HL-60 (cell line): ENCODE data around the gene YY1.

Experiments used
- TF ChIP-seq, protein P1 (sequence below): IDR thresholded peaks from one replicate; pipeline ENCODE4 v1.5.1; 2011; ENCODE audit warnings: low read length, control low read depth, inconsistent platforms; ENCODE audit not compliant: insufficient read depth
- TF ChIP-seq, protein P2 (sequence below): IDR thresholded peaks from 2 replicates; pipeline ENCODE4 v1.6.1; 2012; ENCODE audit warnings: low read depth; ENCODE audit not compliant: insufficient replicate concordance

DNA sequence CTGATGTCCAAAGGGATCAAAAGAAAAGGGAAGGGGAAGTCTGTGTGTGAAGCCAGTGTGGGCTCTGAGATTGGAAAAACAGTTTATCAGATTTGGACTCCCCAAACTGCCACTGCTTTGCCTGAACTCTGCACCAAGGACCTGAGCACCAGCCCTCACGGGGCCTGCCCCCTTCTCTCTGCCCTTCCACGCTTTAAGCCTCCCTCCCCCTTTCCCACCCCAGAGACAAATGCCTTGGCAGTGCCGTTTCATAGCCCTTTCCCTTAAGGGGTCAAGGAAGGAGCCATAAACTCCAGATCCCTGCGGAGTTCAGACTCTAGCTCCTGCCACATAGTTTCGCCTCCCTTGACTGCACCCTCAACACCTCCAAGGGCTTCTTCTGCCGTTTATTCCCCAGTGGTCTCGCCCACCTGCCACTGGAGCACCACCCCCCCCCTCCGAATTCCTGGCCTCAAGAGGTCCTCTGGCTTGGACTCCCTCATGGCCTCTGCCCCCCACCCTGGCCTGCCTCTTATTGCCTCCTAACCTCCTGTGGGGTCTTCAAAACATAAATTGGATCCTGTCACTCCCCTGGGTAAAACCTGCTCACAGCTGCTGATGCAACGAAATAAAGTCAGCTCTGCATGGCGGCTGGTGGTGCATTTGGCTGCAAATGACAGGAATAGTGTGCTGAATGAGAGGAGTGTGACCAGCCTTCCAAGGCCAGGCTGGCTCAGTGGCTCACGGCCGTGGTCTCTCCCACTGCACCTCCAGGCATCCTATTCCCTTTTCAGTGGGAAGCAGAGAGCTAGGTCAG lies 48.5 kb downstream of the YY1 start:
- TF ChIP-seq, protein P1, sequence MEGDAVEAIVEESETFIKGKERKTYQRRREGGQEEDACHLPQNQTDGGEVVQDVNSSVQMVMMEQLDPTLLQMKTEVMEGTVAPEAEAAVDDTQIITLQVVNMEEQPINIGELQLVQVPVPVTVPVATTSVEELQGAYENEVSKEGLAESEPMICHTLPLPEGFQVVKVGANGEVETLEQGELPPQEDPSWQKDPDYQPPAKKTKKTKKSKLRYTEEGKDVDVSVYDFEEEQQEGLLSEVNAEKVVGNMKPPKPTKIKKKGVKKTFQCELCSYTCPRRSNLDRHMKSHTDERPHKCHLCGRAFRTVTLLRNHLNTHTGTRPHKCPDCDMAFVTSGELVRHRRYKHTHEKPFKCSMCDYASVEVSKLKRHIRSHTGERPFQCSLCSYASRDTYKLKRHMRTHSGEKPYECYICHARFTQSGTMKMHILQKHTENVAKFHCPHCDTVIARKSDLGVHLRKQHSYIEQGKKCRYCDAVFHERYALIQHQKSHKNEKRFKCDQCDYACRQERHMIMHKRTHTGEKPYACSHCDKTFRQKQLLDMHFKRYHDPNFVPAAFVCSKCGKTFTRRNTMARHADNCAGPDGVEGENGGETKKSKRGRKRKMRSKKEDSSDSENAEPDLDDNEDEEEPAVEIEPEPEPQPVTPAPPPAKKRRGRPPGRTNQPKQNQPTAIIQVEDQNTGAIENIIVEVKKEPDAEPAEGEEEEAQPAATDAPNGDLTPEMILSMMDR: no peak
- TF ChIP-seq, protein P2, sequence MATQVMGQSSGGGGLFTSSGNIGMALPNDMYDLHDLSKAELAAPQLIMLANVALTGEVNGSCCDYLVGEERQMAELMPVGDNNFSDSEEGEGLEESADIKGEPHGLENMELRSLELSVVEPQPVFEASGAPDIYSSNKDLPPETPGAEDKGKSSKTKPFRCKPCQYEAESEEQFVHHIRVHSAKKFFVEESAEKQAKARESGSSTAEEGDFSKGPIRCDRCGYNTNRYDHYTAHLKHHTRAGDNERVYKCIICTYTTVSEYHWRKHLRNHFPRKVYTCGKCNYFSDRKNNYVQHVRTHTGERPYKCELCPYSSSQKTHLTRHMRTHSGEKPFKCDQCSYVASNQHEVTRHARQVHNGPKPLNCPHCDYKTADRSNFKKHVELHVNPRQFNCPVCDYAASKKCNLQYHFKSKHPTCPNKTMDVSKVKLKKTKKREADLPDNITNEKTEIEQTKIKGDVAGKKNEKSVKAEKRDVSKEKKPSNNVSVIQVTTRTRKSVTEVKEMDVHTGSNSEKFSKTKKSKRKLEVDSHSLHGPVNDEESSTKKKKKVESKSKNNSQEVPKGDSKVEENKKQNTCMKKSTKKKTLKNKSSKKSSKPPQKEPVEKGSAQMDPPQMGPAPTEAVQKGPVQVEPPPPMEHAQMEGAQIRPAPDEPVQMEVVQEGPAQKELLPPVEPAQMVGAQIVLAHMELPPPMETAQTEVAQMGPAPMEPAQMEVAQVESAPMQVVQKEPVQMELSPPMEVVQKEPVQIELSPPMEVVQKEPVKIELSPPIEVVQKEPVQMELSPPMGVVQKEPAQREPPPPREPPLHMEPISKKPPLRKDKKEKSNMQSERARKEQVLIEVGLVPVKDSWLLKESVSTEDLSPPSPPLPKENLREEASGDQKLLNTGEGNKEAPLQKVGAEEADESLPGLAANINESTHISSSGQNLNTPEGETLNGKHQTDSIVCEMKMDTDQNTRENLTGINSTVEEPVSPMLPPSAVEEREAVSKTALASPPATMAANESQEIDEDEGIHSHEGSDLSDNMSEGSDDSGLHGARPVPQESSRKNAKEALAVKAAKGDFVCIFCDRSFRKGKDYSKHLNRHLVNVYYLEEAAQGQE: no peak
